NT2/D1 (cell line): ENCODE data around the gene INPP4B.

ENCODE experiments used
- SUZ12 ChIP-seq: IDR thresholded peaks from 2 replicates; pipeline ENCODE4 v1.6.1; 2011; ENCODE audit not compliant: insufficient read length, insufficient read depth; ENCODE audit errors: extremely low read depth
- YY1 ChIP-seq: IDR thresholded peaks from 2 replicates; pipeline ENCODE4 v1.6.1; 2011; ENCODE audit not compliant: insufficient read length, insufficient read depth

GRCh38 chr4:141995056-141995455 is 851.0 kb downstream of the INPP4B start:
- TF ChIP-seq YY1 = no peak
- no peak for TF ChIP-seq SUZ12
